Hepatocyte (in vitro differentiated cells): Measurements from ENCODE around the gene VPS16. TPM values are rescaled to one million over a fixed set of nuclear protein-coding genes. Genes with fewer than 3 reads are reported as not detected.

ENCODE experiments used
- DNase-seq: peaks from one replicate; pipeline ENCODE4 v3.0.0-alpha.2; 2016; ENCODE audit warnings: low spot score
- H2AFZ ChIP-seq: fragments of 200-600 bp; sonication (generic); 2 replicates; pipeline ENCODE4 v1.6.0; 2016; ENCODE audit warnings: antibody characterized with exemption, mild to moderate bottlenecking
- H3K27ac ChIP-seq: fragments of 200-600 bp; sonication (generic); 2 replicates; pipeline ENCODE4 v1.5.1; 2016; ENCODE audit warnings: mild to moderate bottlenecking
- H3K27me3 ChIP-seq: fragments of 200-600 bp; sonication (generic); 2 replicates; pipeline ENCODE4 v1.6.1; 2016
- H3K36me3 ChIP-seq: fragments of 200-600 bp; sonication (generic); replicated peaks from 2 replicates; pipeline ENCODE4 v1.5.1; 2016; ENCODE audit warnings: low read depth; ENCODE audit not compliant: insufficient read depth
- H3K4me1 ChIP-seq: fragments of 200-600 bp; sonication (generic); 2 replicates; pipeline ENCODE4 v1.5.1; 2016; ENCODE audit warnings: mild to moderate bottlenecking, moderate library complexity; ENCODE audit not compliant: insufficient read depth
- H3K4me2 ChIP-seq: fragments of 200-600 bp; sonication (generic); 2 replicates; pipeline ENCODE4 v1.6.0; 2016
- H3K4me3 ChIP-seq: fragments of 200-600 bp; sonication (generic); 2 replicates; pipeline ENCODE4 v1.5.1; 2016; ENCODE audit warnings: mild to moderate bottlenecking
- H3K79me2 ChIP-seq: fragments of 200-600 bp; sonication (generic); 2 replicates; pipeline ENCODE4 v1.6.0; 2017; ENCODE audit warnings: mild to moderate bottlenecking
- H3K9me2 ChIP-seq: fragments of 200-600 bp; sonication (generic); replicated peaks from 2 replicates; pipeline ENCODE4 v1.6.0; 2017; ENCODE audit warnings: mild to moderate bottlenecking; ENCODE audit not compliant: insufficient read depth
- H3K9me3 ChIP-seq: fragments of 200-600 bp; sonication (generic); 2 replicates; pipeline ENCODE4 v1.5.1; 2016; ENCODE audit warnings: low read depth, mild to moderate bottlenecking
- H4K20me1 ChIP-seq: fragments of 200-600 bp; sonication (generic); 2 replicates; pipeline ENCODE4 v1.6.0; 2016; ENCODE audit warnings: mild to moderate bottlenecking; ENCODE audit not compliant: insufficient read depth, poor library complexity, severe bottlenecking
- EZH2 ChIP-seq: fragments of 200-600 bp; sonication (generic); IDR thresholded peaks from 2 replicates; pipeline ENCODE4 v1.6.1; 2016; ENCODE audit warnings: antibody characterized with exemption, mild to moderate bottlenecking, borderline replicate concordance
- EZH2phosphoT487 ChIP-seq: fragments of 200-600 bp; sonication (generic); IDR thresholded peaks from one replicate; pipeline ENCODE4 v1.6.1; 2018; ENCODE audit warnings: antibody characterized with exemption, mild to moderate bottlenecking, low read depth, moderate library complexity; ENCODE audit not compliant: unreplicated experiment, severe bottlenecking
- WGBS: methylation state at CpG from one replicate; pipeline ENCODE4 v1.1.6; 2016; ENCODE audit warnings: low lambda C conversion rate; ENCODE audit errors: missing lambda C conversion rate; 5-methylcytosine and 5-hydroxymethylcytosine counted together
- polyA plus RNA-seq: library from polyadenylated mRNA; unstranded; fragments of >200 nt; fragmentation: Nextera tagmentation; extraction: Ambion mirVana; gene quantifications from 2 replicates; pipeline ENCODE4 v1.2.1, GENCODE V29; 2016
- total RNA-seq: library from RNA; depleted of rRNA; stranded (reverse); fragments of >200 nt; gene quantifications from 2 replicates; pipeline ENCODE4 v1.2.3, GENCODE V29; 2014
- TF ChIP-seq, protein P1 (sequence below): fragments of 200-600 bp; sonication (generic); IDR thresholded peaks from 2 replicates; pipeline ENCODE4 v1.5.1; 2016; ENCODE audit warnings: antibody characterized with exemption, mild to moderate bottlenecking; ENCODE audit not compliant: poor library complexity

The VPS16 gene
- total and polyA plus RNA-seq, 2 experiments from 2014 or later: 34.6 to 42.9 TPM

- Histone ChIP-seq H3K27ac (peak overlapping the region; percentile 89), H4K20me1 (no peaks in the 10 kb centered on the region), H3K4me1 (peaks cover 3% of the 10 kb centered on the region), H3K27me3 (peaks cover 46% of the 10 kb centered on the region), H3K9me2 (no peaks in the 10 kb centered on the region), H3K36me3 (no peaks in the 10 kb centered on the region), H3K9me3 (no peaks in the 10 kb centered on the region), H3K4me2 (peak overlapping the region; percentile 81), H3K4me3 (no peak overlapping the region), H2AFZ (no peak overlapping the region), H3K79me2 (no peaks in the 10 kb centered on the region)
- WGBS: 65% methylated on average over 9 of the region's 9 CpGs
- no peak for TF ChIP-seq EZH2phosphoT487
- TF ChIP-seq EZH2: no peak
- TF ChIP-seq, protein P1, sequence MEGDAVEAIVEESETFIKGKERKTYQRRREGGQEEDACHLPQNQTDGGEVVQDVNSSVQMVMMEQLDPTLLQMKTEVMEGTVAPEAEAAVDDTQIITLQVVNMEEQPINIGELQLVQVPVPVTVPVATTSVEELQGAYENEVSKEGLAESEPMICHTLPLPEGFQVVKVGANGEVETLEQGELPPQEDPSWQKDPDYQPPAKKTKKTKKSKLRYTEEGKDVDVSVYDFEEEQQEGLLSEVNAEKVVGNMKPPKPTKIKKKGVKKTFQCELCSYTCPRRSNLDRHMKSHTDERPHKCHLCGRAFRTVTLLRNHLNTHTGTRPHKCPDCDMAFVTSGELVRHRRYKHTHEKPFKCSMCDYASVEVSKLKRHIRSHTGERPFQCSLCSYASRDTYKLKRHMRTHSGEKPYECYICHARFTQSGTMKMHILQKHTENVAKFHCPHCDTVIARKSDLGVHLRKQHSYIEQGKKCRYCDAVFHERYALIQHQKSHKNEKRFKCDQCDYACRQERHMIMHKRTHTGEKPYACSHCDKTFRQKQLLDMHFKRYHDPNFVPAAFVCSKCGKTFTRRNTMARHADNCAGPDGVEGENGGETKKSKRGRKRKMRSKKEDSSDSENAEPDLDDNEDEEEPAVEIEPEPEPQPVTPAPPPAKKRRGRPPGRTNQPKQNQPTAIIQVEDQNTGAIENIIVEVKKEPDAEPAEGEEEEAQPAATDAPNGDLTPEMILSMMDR: no peak
- no peak for DNase-seq
These were observed 41.3 kb upstream of the VPS16 start for GRCh38 chr20:2799271-2799670.

- H3K27ac ChIP-seq: peak overlapping the region; percentile 89
- peak overlapping the region; percentile 81 for H3K4me2 ChIP-seq
- TF ChIP-seq, protein P1: no peak
- TF ChIP-seq EZH2phosphoT487 (no peak), EZH2 (no peak)
- H3K4me1 ChIP-seq: peaks cover 3% of the 10 kb centered on the region
- DNase-seq: peak; percentile 28
- peak overlapping the region; percentile 94 for H2AFZ ChIP-seq
- H4K20me1 ChIP-seq: no peaks in the 10 kb centered on the region
- peaks cover 52% of the 10 kb centered on the region for H3K27me3 ChIP-seq
- no peaks in the 10 kb centered on the region for H3K79me2 ChIP-seq
- 7% methylated on average over 30 of the region's 61 CpGs for WGBS
- no peaks in the 10 kb centered on the region for H3K36me3 ChIP-seq
- H3K9me2 ChIP-seq: no peaks in the 10 kb centered on the region
- H3K9me3 ChIP-seq: no peaks in the 10 kb centered on the region
- peak overlapping the region; percentile 55 for H3K4me3 ChIP-seq
These were observed 40.6 kb upstream of the VPS16 start for GRCh38 chr20:2799688-2800520.

GRCh38 chr20:2800521-2801285, 39.8 kb upstream of the VPS16 start, which contains the start of gene CPXM1:
TSS of gene CPXM1 (minus strand) at chr20:2800627. CDS start at chr20:2800572, 55 bp downstream.
- Histone ChIP-seq H3K27me3 (peaks cover 60% of the 10 kb centered on the region), H2AFZ (peak within 1 kb of the TSS; percentile 94)

More at GRCh38 chr20:2800521-2801285, 39.8 kb upstream of the VPS16 start, which contains the start of gene CPXM1:
- Histone ChIP-seq H3K9me2 (no peaks in the 10 kb centered on the region), H3K9me3 (no peaks in the 10 kb centered on the region), H3K4me2 (peak within 1 kb of the TSS; percentile 81), H3K4me3 (peak within 1 kb of the TSS; percentile 55), H3K27ac (peak within 1 kb of the TSS; percentile 89), H3K36me3 (no peaks in the 10 kb centered on the region), H4K20me1 (no peaks in the 10 kb centered on the region), H3K4me1 (peaks cover 3% of the 10 kb centered on the region), H3K79me2 (no peaks in the 10 kb centered on the region)
- no peak for TF ChIP-seq EZH2
- TF ChIP-seq EZH2phosphoT487: no peak
- TF ChIP-seq, protein P1: no peak
- peak; percentile 55 for DNase-seq
- 2% methylated on average over 22 of the region's 52 CpGs for WGBS
